ENCODE results near the gene CCDC171. TPM values are rescaled to one million over a fixed set of nuclear protein-coding genes. Genes with fewer than 3 reads are reported as not detected.

Gene CCDC171
- polyA plus RNA-seq, 3 donors = 0.08 to 0.17 (median 0.10) TPM

DNA sequence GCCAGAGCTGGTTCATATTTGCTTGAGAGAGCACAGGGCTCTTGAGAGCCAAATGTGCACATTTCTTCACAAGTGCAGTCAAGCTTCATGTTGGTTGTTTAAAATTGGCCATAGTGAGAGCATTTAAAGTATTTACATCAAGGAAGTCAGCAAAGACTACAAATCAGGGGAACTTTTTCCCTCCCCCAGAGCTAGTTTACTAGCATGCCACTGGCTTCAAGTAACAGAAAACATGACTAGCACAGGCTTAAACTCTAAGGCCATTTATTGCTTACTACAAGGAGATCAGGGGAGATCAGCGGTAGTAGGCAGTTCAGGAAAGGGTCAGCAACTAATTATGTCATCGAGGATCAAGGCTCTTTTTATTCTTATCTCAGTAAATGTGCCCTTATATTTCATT lies 11.0 kb upstream of the CCDC171 start:
- Histone ChIP-seq H3K27me3 (ENCODE audit: control insufficient read depth in 2 of 2, insufficient read depth in 2 of 2, low read length in 2 of 2) (no peaks in the 10 kb centered on the region), H3K9me3 (replicated peaks in 1 of 2; ENCODE audit: control insufficient read depth in 1 of 2, insufficient read depth in 1 of 2, low read length in 2 of 2) (no peaks in the 10 kb centered on the region), H3K4me3 (replicated peaks in 1 of 3; ENCODE audit: low read depth in 2 of 3, low read length in 3 of 3) (no peak overlapping the region), H3K4me2 (replicated peaks; ENCODE audit: extremely low read depth, low read length, poor library complexity, severe bottlenecking) (no peak overlapping the region), H3K36me3 (replicated peaks in 1 of 2; ENCODE audit: control insufficient read depth in 1 of 2, insufficient read depth in 2 of 2, low read length in 2 of 2) (no peaks in the 10 kb centered on the region), H4K20me1 (ENCODE audit: insufficient read depth, low read length) (no peaks in the 10 kb centered on the region), H3K9ac (ENCODE audit: insufficient read depth, low read length, poor library complexity, severe bottlenecking) (no peak overlapping the region), H3K4me1 (ENCODE audit: control insufficient read depth in 1 of 2, insufficient read depth in 2 of 2, low read length in 2 of 2) (peaks cover 8% of the 10 kb centered on the region in 2 donors), H3K79me2 (ENCODE audit: insufficient read depth, low read length) (no peaks in the 10 kb centered on the region), H2AFZ (ENCODE audit: insufficient read depth, low read depth, low read length, poor library complexity, severe bottlenecking) (no peak overlapping the region), H3K27ac (ENCODE audit: low read depth in 1 of 2, low read length in 2 of 2) (no peak overlapping the region)
- intact Hi-C loops (cut with micrococcal nuclease) = no loop called here
- H3K27ac Mint-ChIP-seq = no peak overlapping the region
- TF ChIP-seq CTCF (IDR thresholded peaks at IDR 0.05) = no peak
- no peak overlapping the region for H3K4me3 Mint-ChIP-seq
- no peaks in the 10 kb centered on the region for H3K36me3 Mint-ChIP-seq
- no CpG with 5 or more reads among the region's 2 CpGs for WGBS (ENCODE audit: insufficient coverage)
- H3K9me3 Mint-ChIP-seq = peaks cover 0 to 3% (median 0%) of the 10 kb centered on the region in 7 donors
- no peak for DNase-seq
- peaks cover 9% of the 10 kb centered on the region for H3K4me1 Mint-ChIP-seq
- peaks cover 0 to 3% (median 0%) of the 10 kb centered on the region in 3 donors for H3K27me3 Mint-ChIP-seq (ENCODE audit: low read depth in 3 of 3)

GRCh38 chr9:15542624-15543023 lies 10.2 kb upstream of the CCDC171 start:
- DNase-seq = no peak
- H3K27me3 Mint-ChIP-seq (ENCODE audit: low read depth in 3 of 3) = peaks cover 0 to 3% (median 0%) of the 10 kb centered on the region in 3 donors
- Histone ChIP-seq H3K4me1 (ENCODE audit: control insufficient read depth in 1 of 2, insufficient read depth in 2 of 2, low read length in 2 of 2) (peaks cover 8% of the 10 kb centered on the region in 2 donors), H3K4me2 (replicated peaks; ENCODE audit: extremely low read depth, low read length, poor library complexity, severe bottlenecking) (no peak overlapping the region), H3K27ac (ENCODE audit: low read depth in 1 of 2, low read length in 2 of 2) (no peak overlapping the region), H3K9me3 (replicated peaks in 1 of 2; ENCODE audit: control insufficient read depth in 1 of 2, insufficient read depth in 1 of 2, low read length in 2 of 2) (no peaks in the 10 kb centered on the region), H3K36me3 (replicated peaks in 1 of 2; ENCODE audit: control insufficient read depth in 1 of 2, insufficient read depth in 2 of 2, low read length in 2 of 2) (no peaks in the 10 kb centered on the region), H3K79me2 (ENCODE audit: insufficient read depth, low read length) (no peaks in the 10 kb centered on the region), H3K4me3 (replicated peaks in 1 of 3; ENCODE audit: low read depth in 2 of 3, low read length in 3 of 3) (no peak overlapping the region), H2AFZ (ENCODE audit: insufficient read depth, low read depth, low read length, poor library complexity, severe bottlenecking) (no peak overlapping the region), H4K20me1 (ENCODE audit: insufficient read depth, low read length) (no peaks in the 10 kb centered on the region), H3K27me3 (ENCODE audit: control insufficient read depth in 2 of 2, insufficient read depth in 2 of 2, low read length in 2 of 2) (no peaks in the 10 kb centered on the region), H3K9ac (ENCODE audit: insufficient read depth, low read length, poor library complexity, severe bottlenecking) (no peak overlapping the region)
- H3K4me3 Mint-ChIP-seq = no peak overlapping the region
- peaks cover 9% of the 10 kb centered on the region for H3K4me1 Mint-ChIP-seq
- 100% methylated on average over 2 of the region's 2 CpGs for WGBS (ENCODE audit: insufficient coverage)
- no peak for TF ChIP-seq CTCF (IDR thresholded peaks at IDR 0.05)
- H3K27ac Mint-ChIP-seq = no peak overlapping the region
- peaks cover 0 to 3% (median 0%) of the 10 kb centered on the region in 7 donors for H3K9me3 Mint-ChIP-seq
- intact Hi-C loops (cut with micrococcal nuclease) = no loop called here
- H3K36me3 Mint-ChIP-seq = no peaks in the 10 kb centered on the region

Measured in CD14-positive monocyte (primary cell).